Fibroblast of skin of back (primary cell): ENCODE results near the gene CIAO2B.
A peak's percentile ranks its signal among the peaks of the same experiment; 100 is the strongest.

Experiments used
- DNase-seq: peaks from one replicate; pipeline ENCODE4 v3.0.0-alpha.2; 2013

Gene CIAO2B

GRCh38 chr16:66919569-66920298, 14.5 kb downstream of the CIAO2B start:
- no peak for DNase-seq

GRCh38 chr16:66918803-66919568, 15.2 kb downstream of the CIAO2B start, which contains the start of gene CDH16:
Gene CDH16 (minus strand): TSS chr16:66918885. CDS start chr16:66918065, 820 bp downstream.
- DNase-seq = no peak

GRCh38 chr16:66918355-66918754, 15.8 kb downstream of the CIAO2B start:
- no peak for DNase-seq

GRCh38 chr16:66917741-66918140, 16.5 kb downstream of the CIAO2B start:
- DNase-seq = no peak

- no peak for DNase-seq
Measured at GRCh38 chr16:66916518-66916917, 17.7 kb downstream of the CIAO2B start.

- no peak for DNase-seq
Measured at GRCh38 chr16:66915041-66915440, 19.2 kb downstream of the CIAO2B start.

GRCh38 chr16:66914541-66914940, 19.7 kb downstream of the CIAO2B start:
- DNase-seq = no peak

GRCh38 chr16:66913711-66914110, 20.5 kb downstream of the CIAO2B start:
- DNase-seq = no peak

- no peak for DNase-seq
Measured at GRCh38 chr16:66913081-66913480, 21.1 kb downstream of the CIAO2B start.

GRCh38 chr16:66911801-66912200, 22.4 kb downstream of the CIAO2B start:
- DNase-seq = no peak

GRCh38 chr16:66911112-66911511, 23.1 kb downstream of the CIAO2B start:
- DNase-seq = no peak

- DNase-seq = no peak
Measured at GRCh38 chr16:66910175-66910940, 23.8 kb downstream of the CIAO2B start.

GRCh38 chr16:66908762-66909559, 25.2 kb downstream of the CIAO2B start:
- no peak for DNase-seq

- no peak for DNase-seq
Measured at GRCh38 chr16:66908116-66908515, 26.1 kb downstream of the CIAO2B start.

GRCh38 chr16:66906916-66907836, 27.0 kb downstream of the CIAO2B start:
- no peak for DNase-seq

GRCh38 chr16:66905633-66906539, 28.3 kb downstream of the CIAO2B start:
- no peak for DNase-seq

- peak; percentile 32 for DNase-seq
Measured at GRCh38 chr16:66904846-66905632, 29.2 kb downstream of the CIAO2B start.

GRCh38 chr16:66904428-66904845, 29.8 kb downstream of the CIAO2B start:
- no peak for DNase-seq
